ENCODE data around the gene KDM4B.

KDM4B gene

GRCh38 chr19:5040544-5041167 lies 71.7 kb downstream of the KDM4B start:
- H3K4me3 ChIP-seq (ENCODE audit: low read depth in 1 of 2, low read length in 2 of 2) = no peak overlapping the region
- H3K9me3 ChIP-seq (ENCODE audit: control insufficient read depth in 1 of 2, low read length in 2 of 2) = no peaks in the 10 kb centered on the region
- peaks cover 0 to 32% of the 10 kb centered on the region in 2 donors for H3K36me3 ChIP-seq (ENCODE audit: control insufficient read depth in 1 of 2, insufficient read depth in 2 of 2, low read length in 2 of 2)
- no peaks in the 10 kb centered on the region for H3K27me3 ChIP-seq (ENCODE audit: control insufficient read depth in 1 of 2, insufficient read depth in 2 of 2, low read length in 2 of 2)
- no peak overlapping the region for H3K9ac ChIP-seq (ENCODE audit: low read depth in 1 of 2, low read length in 2 of 2)
- H3K4me1 ChIP-seq (ENCODE audit: control insufficient read depth in 1 of 2, insufficient read depth in 2 of 2, low read length in 2 of 2) = no peaks in the 10 kb centered on the region
- H3K27ac ChIP-seq (ENCODE audit: low read depth, low read length) = no peak overlapping the region

DNA sequence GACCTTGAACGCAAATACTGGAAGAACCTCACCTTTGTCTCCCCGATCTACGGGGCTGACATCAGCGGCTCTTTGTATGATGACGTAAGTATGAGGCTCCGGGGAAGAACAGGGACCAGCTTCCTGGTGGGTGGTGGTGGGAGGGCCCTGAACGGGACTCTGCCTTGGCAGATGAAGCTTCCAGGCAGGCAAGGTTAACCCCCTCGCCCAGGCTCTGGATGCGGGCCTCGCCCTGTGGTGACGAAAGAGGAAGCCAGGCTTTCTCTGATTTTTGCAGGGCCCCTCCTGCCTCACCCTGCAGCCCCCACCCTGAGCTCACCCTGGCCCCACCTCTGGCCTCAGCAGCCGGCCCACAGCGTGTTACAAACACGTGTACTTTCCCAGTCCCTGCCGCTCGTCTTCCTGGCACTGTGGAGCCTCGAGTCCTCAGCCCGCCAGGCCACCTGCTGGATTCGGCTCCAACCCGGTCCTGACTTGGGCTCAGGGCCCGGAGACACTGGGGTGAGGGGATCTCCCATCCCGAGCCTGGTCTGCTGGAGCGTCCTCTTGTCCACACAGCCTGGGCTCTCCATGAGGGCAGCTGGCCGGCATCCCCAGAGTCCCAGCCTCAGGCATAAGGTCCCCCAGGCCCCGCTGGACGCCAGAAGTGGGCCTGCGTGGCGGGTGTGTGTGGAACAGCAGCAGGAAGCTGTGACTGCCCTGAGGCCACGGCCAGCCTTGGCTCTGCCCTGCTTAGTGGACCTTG lies 72.4 kb downstream of the KDM4B start:
- no peaks in the 10 kb centered on the region for H3K27me3 ChIP-seq (ENCODE audit: control insufficient read depth in 1 of 2, insufficient read depth in 2 of 2, low read length in 2 of 2)
- no peak overlapping the region for H3K4me3 ChIP-seq (ENCODE audit: low read depth in 1 of 2, low read length in 2 of 2)
- no peak overlapping the region for H3K27ac ChIP-seq (ENCODE audit: low read depth, low read length)
- peaks cover 0 to 32% of the 10 kb centered on the region in 2 donors for H3K36me3 ChIP-seq (ENCODE audit: control insufficient read depth in 1 of 2, insufficient read depth in 2 of 2, low read length in 2 of 2)
- H3K9me3 ChIP-seq (ENCODE audit: control insufficient read depth in 1 of 2, low read length in 2 of 2) = no peaks in the 10 kb centered on the region
- peaks cover 4 to 6% of the 10 kb centered on the region in 2 donors for H3K4me1 ChIP-seq (ENCODE audit: control insufficient read depth in 1 of 2, insufficient read depth in 2 of 2, low read length in 2 of 2)
- no peak overlapping the region for H3K9ac ChIP-seq (ENCODE audit: low read depth in 1 of 2, low read length in 2 of 2)

DNA sequence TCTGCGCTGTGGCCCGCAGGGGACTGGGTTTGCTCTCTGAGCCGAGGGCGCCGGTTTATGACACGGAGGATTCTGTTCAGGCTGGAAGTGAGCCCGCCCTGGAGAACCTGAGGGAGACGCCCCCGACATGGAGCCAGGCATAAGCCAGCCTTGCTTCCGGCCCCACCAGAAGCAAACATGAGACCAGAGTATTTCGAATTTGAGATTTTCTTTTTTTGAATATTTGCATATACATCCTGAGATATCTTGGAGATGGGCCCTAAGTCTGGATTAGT lies 72.9 kb downstream of the KDM4B start:
- peaks cover 0 to 32% of the 10 kb centered on the region in 2 donors for H3K36me3 ChIP-seq (ENCODE audit: control insufficient read depth in 1 of 2, insufficient read depth in 2 of 2, low read length in 2 of 2)
- H3K9ac ChIP-seq (ENCODE audit: low read depth in 1 of 2, low read length in 2 of 2) = no peak overlapping the region
- H3K27ac ChIP-seq (ENCODE audit: low read depth, low read length) = no peak overlapping the region
- no peak overlapping the region for H3K4me3 ChIP-seq (ENCODE audit: low read depth in 1 of 2, low read length in 2 of 2)
- H3K27me3 ChIP-seq (ENCODE audit: control insufficient read depth in 1 of 2, insufficient read depth in 2 of 2, low read length in 2 of 2) = no peaks in the 10 kb centered on the region
- peaks cover 9 to 11% of the 10 kb centered on the region in 2 donors for H3K4me1 ChIP-seq (ENCODE audit: control insufficient read depth in 1 of 2, insufficient read depth in 2 of 2, low read length in 2 of 2)
- H3K9me3 ChIP-seq (ENCODE audit: control insufficient read depth in 1 of 2, low read length in 2 of 2) = no peaks in the 10 kb centered on the region

DNA sequence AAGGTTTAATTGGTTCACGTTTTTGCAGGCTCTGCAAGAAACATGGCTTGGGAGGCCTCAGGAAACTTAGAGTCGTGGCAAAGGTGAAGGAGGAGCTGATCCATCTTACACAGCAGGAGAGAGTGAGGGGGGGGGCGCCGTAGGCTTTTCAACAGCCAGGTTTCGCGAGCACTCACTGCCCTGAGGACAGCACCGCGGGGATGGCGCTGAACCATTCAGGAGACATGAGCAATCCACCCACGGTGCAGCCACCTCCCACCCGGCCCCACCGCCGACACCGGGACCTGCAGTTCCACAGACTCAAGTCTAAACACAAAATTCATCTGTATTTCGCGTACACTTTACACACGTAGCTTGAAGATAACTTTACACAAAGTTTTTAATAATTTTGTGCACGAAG lies 73.6 kb downstream of the KDM4B start:
- no peaks in the 10 kb centered on the region for H3K9me3 ChIP-seq (ENCODE audit: control insufficient read depth in 1 of 2, low read length in 2 of 2)
- peaks cover 15% of the 10 kb centered on the region in 2 donors for H3K4me1 ChIP-seq (ENCODE audit: control insufficient read depth in 1 of 2, insufficient read depth in 2 of 2, low read length in 2 of 2)
- H3K9ac ChIP-seq (ENCODE audit: low read depth in 1 of 2, low read length in 2 of 2) = no peak overlapping the region
- peaks cover 2 to 35% of the 10 kb centered on the region in 2 donors for H3K36me3 ChIP-seq (ENCODE audit: control insufficient read depth in 1 of 2, insufficient read depth in 2 of 2, low read length in 2 of 2)
- H3K27ac ChIP-seq (ENCODE audit: low read depth, low read length) = no peak overlapping the region
- H3K27me3 ChIP-seq (ENCODE audit: control insufficient read depth in 1 of 2, insufficient read depth in 2 of 2, low read length in 2 of 2) = no peaks in the 10 kb centered on the region
- H3K4me3 ChIP-seq (ENCODE audit: low read depth in 1 of 2, low read length in 2 of 2) = no peak overlapping the region

GRCh38 chr19:5045029-5045428 lies 76.1 kb downstream of the KDM4B start:
- Histone ChIP-seq H3K4me1 (ENCODE audit: control insufficient read depth in 1 of 2, insufficient read depth in 2 of 2, low read length in 2 of 2) (peaks cover 21 to 27% of the 10 kb centered on the region in 2 donors), H3K36me3 (ENCODE audit: control insufficient read depth in 1 of 2, insufficient read depth in 2 of 2, low read length in 2 of 2) (peaks cover 5 to 31% of the 10 kb centered on the region in 2 donors), H3K9me3 (ENCODE audit: control insufficient read depth in 1 of 2, low read length in 2 of 2) (no peaks in the 10 kb centered on the region), H3K9ac (ENCODE audit: low read depth in 1 of 2, low read length in 2 of 2) (no peak overlapping the region), H3K4me3 (ENCODE audit: low read depth in 1 of 2, low read length in 2 of 2) (no peak overlapping the region), H3K27ac (ENCODE audit: low read depth, low read length) (no peak overlapping the region), H3K27me3 (ENCODE audit: control insufficient read depth in 1 of 2, insufficient read depth in 2 of 2, low read length in 2 of 2) (no peaks in the 10 kb centered on the region)

- H3K27ac ChIP-seq (ENCODE audit: low read depth, low read length) = no peak overlapping the region
- H3K27me3 ChIP-seq (ENCODE audit: control insufficient read depth in 1 of 2, insufficient read depth in 2 of 2, low read length in 2 of 2) = no peaks in the 10 kb centered on the region
- peaks cover 21 to 27% of the 10 kb centered on the region in 2 donors for H3K4me1 ChIP-seq (ENCODE audit: control insufficient read depth in 1 of 2, insufficient read depth in 2 of 2, low read length in 2 of 2)
- no peaks in the 10 kb centered on the region for H3K9me3 ChIP-seq (ENCODE audit: control insufficient read depth in 1 of 2, low read length in 2 of 2)
- H3K9ac ChIP-seq (ENCODE audit: low read depth in 1 of 2, low read length in 2 of 2) = no peak overlapping the region
- H3K36me3 ChIP-seq (ENCODE audit: control insufficient read depth in 1 of 2, insufficient read depth in 2 of 2, low read length in 2 of 2) = peaks cover 5 to 22% of the 10 kb centered on the region in 2 donors
- H3K4me3 ChIP-seq (ENCODE audit: low read depth in 1 of 2, low read length in 2 of 2) = no peak overlapping the region
Observed at GRCh38 chr19:5045956-5046338, 77.0 kb downstream of the KDM4B start.

- no peak overlapping the region for H3K9ac ChIP-seq (ENCODE audit: low read depth in 1 of 2, low read length in 2 of 2)
- peaks cover 5 to 20% of the 10 kb centered on the region in 2 donors for H3K36me3 ChIP-seq (ENCODE audit: control insufficient read depth in 1 of 2, insufficient read depth in 2 of 2, low read length in 2 of 2)
- H3K4me1 ChIP-seq (ENCODE audit: control insufficient read depth in 1 of 2, insufficient read depth in 2 of 2, low read length in 2 of 2) = peaks cover 21 to 27% of the 10 kb centered on the region in 2 donors
- no peak overlapping the region for H3K27ac ChIP-seq (ENCODE audit: low read depth, low read length)
- no peaks in the 10 kb centered on the region for H3K9me3 ChIP-seq (ENCODE audit: control insufficient read depth in 1 of 2, low read length in 2 of 2)
- no peaks in the 10 kb centered on the region for H3K27me3 ChIP-seq (ENCODE audit: control insufficient read depth in 1 of 2, insufficient read depth in 2 of 2, low read length in 2 of 2)
- no peak overlapping the region for H3K4me3 ChIP-seq (ENCODE audit: low read depth in 1 of 2, low read length in 2 of 2)
Observed at GRCh38 chr19:5046339-5047039, 77.6 kb downstream of the KDM4B start.

- no peak overlapping the region for H3K4me3 ChIP-seq (ENCODE audit: low read depth in 1 of 2, low read length in 2 of 2)
- peaks cover 21 to 27% of the 10 kb centered on the region in 2 donors for H3K4me1 ChIP-seq (ENCODE audit: control insufficient read depth in 1 of 2, insufficient read depth in 2 of 2, low read length in 2 of 2)
- no peak overlapping the region for H3K27ac ChIP-seq (ENCODE audit: low read depth, low read length)
- H3K9me3 ChIP-seq (ENCODE audit: control insufficient read depth in 1 of 2, low read length in 2 of 2) = no peaks in the 10 kb centered on the region
- H3K27me3 ChIP-seq (ENCODE audit: control insufficient read depth in 1 of 2, insufficient read depth in 2 of 2, low read length in 2 of 2) = no peaks in the 10 kb centered on the region
- no peak overlapping the region for H3K9ac ChIP-seq (ENCODE audit: low read depth in 1 of 2, low read length in 2 of 2)
- H3K36me3 ChIP-seq (ENCODE audit: control insufficient read depth in 1 of 2, insufficient read depth in 2 of 2, low read length in 2 of 2) = peaks cover 5 to 23% of the 10 kb centered on the region in 2 donors
Observed at GRCh38 chr19:5047251-5047935, 78.5 kb downstream of the KDM4B start.

GRCh38 chr19:5048091-5048726 lies 79.3 kb downstream of the KDM4B start:
- Histone ChIP-seq H3K4me3 (ENCODE audit: low read depth in 1 of 2, low read length in 2 of 2) (no peak overlapping the region), H3K4me1 (ENCODE audit: control insufficient read depth in 1 of 2, insufficient read depth in 2 of 2, low read length in 2 of 2) (peaks cover 21 to 27% of the 10 kb centered on the region in 2 donors), H3K27me3 (ENCODE audit: control insufficient read depth in 1 of 2, insufficient read depth in 2 of 2, low read length in 2 of 2) (no peaks in the 10 kb centered on the region), H3K9me3 (ENCODE audit: control insufficient read depth in 1 of 2, low read length in 2 of 2) (no peaks in the 10 kb centered on the region), H3K27ac (ENCODE audit: low read depth, low read length) (no peak overlapping the region), H3K9ac (ENCODE audit: low read depth in 1 of 2, low read length in 2 of 2) (no peak overlapping the region), H3K36me3 (ENCODE audit: control insufficient read depth in 1 of 2, insufficient read depth in 2 of 2, low read length in 2 of 2) (peaks cover 5 to 17% of the 10 kb centered on the region in 2 donors)

Data from duodenal mucosa (tissue), 2 donors.